LNCaP clone FGC (cell line): Measurements from ENCODE around the gene ERC1.
A peak's percentile ranks its signal among the peaks of the same experiment; 100 is the strongest.

Experiments
- DNase-seq: peaks from one replicate; pipeline ENCODE4 v3.0.0-alpha.2; 2011; ENCODE audit warnings: low read depth
- H3K4me3 ChIP-seq: 2 replicates; pipeline ENCODE4 v1.5.1; 2011; ENCODE audit warnings: mild to moderate bottlenecking, low read depth, low read length, control low read depth
- TF ChIP-seq, protein P1 (sequence below): IDR thresholded peaks from 2 replicates; pipeline ENCODE4 v1.5.1; 2012; ENCODE audit warnings: mild to moderate bottlenecking; ENCODE audit not compliant: control insufficient read depth, insufficient read depth; ENCODE audit errors: extremely low read depth

The ERC1 gene

DNA sequence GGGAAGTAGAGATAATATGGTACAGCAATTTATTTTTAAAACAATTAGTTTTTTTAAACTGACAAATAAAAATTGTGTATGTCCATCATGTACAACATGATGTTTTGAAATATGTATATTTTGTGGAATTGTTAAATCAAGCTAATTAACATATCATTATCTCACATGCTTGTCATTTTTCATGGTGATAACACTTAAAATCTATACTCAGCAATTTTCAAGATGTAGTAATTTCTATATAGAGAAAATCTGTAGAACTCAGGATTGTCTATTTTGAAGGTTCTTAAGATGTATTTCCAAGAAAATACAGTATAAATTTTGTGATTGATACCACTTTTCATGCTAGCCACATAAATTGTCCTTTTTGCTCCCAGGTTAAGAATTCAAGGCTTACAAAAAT is 356.3 kb downstream of the ERC1 start:
- DNase-seq = no peak
- TF ChIP-seq, protein P1, sequence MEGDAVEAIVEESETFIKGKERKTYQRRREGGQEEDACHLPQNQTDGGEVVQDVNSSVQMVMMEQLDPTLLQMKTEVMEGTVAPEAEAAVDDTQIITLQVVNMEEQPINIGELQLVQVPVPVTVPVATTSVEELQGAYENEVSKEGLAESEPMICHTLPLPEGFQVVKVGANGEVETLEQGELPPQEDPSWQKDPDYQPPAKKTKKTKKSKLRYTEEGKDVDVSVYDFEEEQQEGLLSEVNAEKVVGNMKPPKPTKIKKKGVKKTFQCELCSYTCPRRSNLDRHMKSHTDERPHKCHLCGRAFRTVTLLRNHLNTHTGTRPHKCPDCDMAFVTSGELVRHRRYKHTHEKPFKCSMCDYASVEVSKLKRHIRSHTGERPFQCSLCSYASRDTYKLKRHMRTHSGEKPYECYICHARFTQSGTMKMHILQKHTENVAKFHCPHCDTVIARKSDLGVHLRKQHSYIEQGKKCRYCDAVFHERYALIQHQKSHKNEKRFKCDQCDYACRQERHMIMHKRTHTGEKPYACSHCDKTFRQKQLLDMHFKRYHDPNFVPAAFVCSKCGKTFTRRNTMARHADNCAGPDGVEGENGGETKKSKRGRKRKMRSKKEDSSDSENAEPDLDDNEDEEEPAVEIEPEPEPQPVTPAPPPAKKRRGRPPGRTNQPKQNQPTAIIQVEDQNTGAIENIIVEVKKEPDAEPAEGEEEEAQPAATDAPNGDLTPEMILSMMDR = no peak
- no peak overlapping the region for H3K4me3 ChIP-seq

DNA sequence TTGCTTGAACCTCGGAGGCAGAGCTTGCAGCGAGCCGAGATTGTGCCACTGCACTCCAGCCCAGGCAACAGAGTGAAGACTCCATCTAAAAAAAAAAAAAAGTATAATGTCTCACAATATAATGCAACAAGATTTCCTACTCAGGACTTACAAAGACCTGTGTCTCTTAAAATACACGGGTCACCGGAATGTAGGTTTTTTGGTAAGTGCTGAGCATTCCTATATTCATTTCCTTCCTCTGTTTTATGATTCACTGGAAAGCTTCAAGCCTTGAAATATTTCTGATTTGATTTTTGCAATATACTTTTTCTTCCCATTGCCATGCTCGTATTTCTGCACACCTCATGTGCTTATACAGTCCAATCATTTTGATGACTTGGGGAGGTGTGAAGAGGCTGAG is 357.6 kb downstream of the ERC1 start:
- TF ChIP-seq, protein P1 = no peak
- no peak overlapping the region for H3K4me3 ChIP-seq
- no peak for DNase-seq

DNA sequence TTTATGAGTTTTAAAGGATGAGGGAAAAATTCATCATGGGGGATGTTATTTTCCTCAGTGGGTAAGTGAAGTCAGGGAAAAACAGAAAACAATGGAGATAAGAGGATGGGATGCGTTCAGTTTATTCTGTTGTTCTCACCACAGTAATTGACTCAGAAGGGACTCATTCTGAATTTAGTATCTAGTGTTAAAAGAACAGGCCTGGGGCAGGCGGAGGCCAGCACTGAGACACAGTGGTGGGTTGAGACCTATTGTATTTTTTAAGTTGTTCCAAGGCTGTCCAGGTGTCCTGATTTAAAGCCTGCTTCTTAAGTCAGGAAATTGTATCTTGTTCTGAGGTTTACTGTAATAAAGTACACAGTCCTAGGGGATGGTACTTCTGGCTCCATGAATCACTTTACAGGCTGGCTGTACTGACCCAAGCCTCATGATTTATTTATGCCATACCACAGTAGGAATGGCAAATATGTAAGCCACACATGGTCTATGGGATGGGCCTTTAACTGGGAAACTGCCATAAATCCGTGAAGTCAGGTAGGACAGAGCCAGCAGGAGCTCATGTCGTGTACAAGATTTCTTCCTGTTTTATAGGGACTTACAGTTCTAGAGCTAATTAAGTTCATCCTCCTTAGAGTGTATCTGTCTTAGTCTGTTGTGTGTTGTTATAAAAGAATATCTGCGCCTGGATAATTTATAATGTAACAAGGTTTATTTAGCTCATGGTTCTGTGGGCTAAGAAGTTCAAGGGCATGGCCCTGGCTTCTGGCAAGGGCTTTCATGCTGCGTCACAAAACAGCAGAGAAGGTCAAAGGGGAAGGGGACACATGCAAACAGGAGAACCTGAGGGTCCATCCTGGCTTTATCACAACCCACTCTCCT is 359.3 kb downstream of the ERC1 start:
- TF ChIP-seq, protein P1 = no peak
- peak; percentile 74 for DNase-seq
- no peak overlapping the region for H3K4me3 ChIP-seq

DNA sequence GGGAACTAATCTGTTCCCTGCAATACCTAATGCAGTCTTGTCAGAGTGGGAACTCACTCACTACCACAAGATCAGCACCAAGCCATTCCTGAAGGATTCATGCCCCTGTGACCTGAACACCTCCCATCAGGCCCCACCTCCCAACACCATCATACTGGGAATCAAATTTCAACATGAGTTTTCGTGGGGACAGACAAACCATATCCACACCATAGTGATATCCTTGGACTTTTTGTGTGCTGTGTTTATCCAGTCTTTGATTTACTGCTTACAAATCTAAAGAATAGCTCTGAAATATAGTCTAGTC is 359.9 kb downstream of the ERC1 start:
- DNase-seq = no peak
- H3K4me3 ChIP-seq = no peak overlapping the region
- TF ChIP-seq, protein P1 = no peak

DNA sequence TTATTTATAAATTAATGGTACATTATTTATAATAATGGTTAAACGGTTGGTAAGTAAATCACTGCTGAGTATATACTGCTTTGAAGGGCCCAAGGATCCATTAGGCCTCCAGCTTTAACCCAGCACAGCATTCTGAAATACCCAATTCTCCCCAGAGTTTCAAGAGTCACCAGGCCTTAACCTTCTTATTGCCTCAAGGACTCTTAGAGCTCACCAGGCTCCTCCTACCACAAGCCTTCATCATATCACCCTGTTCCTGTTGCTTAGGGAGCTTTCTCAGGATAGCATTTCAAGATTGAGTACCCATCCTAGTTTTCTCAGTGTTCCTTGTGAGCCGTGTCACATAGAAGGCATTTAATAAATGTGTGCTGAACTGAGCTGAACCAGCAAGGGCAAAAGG is 360.9 kb downstream of the ERC1 start:
- no peak for DNase-seq
- no peak overlapping the region for H3K4me3 ChIP-seq
- TF ChIP-seq, protein P1 = no peak

DNA sequence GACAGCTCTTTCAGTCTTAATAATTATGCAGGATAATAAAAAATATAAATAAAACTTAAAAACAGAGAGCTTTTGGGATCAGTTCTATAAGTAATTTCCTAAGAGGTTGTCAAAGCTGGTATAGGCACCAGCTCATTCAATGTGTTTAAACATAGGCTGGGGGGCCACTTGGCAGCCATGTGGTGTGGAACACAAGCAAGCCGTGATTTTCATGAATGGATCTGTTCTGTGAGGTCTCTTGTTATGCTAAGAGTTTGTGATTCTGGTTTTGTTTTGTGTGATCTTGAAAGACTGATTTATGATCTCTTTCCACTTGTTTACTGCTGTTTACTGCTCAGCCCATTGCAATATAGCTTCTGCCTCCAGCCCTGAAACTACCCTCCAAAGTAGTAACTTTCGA is 362.4 kb downstream of the ERC1 start:
- no peak overlapping the region for H3K4me3 ChIP-seq

More for the DNA sequence above, 362.4 kb downstream of the ERC1 start:
- TF ChIP-seq, protein P1 = no peak
- DNase-seq = no peak
